Posterior vena cava (tissue), 2 donors: ENCODE measurements around the gene EMC8. TPM values are rescaled to one million over a fixed set of nuclear protein-coding genes. Genes with fewer than 3 reads are reported as not detected.

Experiments
- DNase-seq: peaks from one replicate; pipeline ENCODE4 v3.0.0-alpha.2; 2020; ENCODE audit warnings: low spot score
- intact Hi-C, 2 donors: fragments of 100-400 bp; cut with DNase I; formaldehyde crosslinking; loops; one replicate each; pipeline versions ENCODE4 v1.14.1 to v1.14.2; 2022 to 2023
- total RNA-seq, 2 donors: library from RNA; stranded (reverse); fragmentation: NEBNext Ultra II Directional; extraction: Animal tissue kit (Norgen Biotek cat#: 25700); gene quantifications; one replicate each; pipeline ENCODE4 v1.2.1, GENCODE V29; 2021
- donor health status: DM: yes; HTN: yes; CAD: no.
- donor health status: DM: yes; HTN: yes; CAD: no.

The EMC8 gene
- total RNA-seq, 2 donors from 2014 or later, result 17.4 to 19.4 TPM

DNA sequence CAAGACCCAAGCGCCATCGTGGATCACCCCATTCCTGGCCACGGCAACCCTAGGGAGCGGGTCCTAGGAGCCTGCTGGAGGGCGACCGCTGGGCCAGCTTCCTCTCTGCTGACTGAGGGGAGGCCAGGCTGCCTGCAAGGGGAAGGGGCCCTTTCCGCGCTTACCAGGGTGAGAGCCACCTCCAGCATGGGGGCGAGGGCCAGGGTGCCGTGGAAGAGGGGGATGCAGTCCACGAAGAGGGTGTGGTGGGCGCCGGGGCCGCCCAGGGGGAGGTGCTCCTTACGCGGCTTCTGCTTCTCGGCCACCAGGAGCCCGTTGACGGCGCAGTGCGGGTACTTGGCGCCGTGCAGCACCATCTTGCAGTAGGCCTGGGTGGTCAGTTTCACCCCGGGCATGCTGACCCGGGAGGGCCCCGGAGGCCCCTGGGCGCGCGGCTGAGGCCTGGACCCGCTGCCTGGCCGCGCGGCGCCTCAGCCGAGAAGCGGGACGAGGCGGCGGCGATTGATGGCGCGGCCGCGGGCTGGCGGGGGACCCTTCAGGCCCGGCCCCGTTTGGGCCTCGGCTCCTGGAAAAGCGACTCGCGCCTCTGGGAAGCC lies 345 bp downstream of the EMC8 start:
- intact Hi-C loops, result no loop called here
- no peak for DNase-seq

DNA sequence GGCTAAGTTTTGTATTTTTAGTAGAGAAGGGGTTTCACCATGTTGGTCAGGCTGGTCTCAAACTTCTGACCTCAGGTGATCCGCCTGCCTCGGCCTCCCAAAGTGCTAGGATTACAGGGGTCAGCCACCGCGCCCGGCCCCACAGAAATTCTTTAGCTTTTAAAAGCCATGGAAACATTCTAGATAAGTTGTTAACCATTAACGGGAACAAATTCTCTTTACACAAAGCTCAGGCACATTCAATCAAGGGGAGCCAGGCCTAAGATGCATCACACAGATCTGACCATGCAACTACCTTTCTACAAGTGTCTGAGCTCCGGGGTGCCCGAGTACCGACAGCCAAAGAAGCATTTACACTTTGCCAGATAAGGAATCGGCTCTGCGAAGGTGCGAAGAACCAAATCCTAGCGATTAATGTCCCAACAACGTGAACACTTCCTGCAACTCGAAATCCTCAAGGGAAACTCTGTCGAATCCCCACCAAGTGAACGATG lies 1.0 kb downstream of the EMC8 start:
- no peak for DNase-seq
- intact Hi-C loops, result no loop called here

GRCh38 chr16:85796599-85796998 lies 2.7 kb downstream of the EMC8 start:
- intact Hi-C loops, result no loop called here
- no peak for DNase-seq

DNA sequence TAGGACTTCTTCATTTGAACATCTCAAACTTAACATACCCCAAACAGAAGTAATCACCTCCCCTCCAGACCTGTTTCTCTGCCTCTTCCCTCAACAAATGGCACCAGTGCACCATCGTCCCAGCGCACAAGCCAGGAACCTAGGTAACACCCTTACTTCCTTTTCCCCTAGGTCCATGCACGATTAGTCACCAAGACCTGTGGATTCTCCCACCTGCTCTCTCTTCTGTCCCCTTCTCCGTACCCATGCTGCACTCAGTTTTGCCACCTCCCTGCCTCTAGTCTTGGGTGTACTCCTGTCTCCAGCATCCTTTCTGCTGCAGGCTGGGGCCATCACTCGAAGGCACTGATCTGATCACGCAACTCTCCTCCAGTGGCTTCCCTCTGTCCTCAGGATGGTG lies 3.2 kb downstream of the EMC8 start:
- no peak for DNase-seq
- intact Hi-C loops, result no loop called here

DNA sequence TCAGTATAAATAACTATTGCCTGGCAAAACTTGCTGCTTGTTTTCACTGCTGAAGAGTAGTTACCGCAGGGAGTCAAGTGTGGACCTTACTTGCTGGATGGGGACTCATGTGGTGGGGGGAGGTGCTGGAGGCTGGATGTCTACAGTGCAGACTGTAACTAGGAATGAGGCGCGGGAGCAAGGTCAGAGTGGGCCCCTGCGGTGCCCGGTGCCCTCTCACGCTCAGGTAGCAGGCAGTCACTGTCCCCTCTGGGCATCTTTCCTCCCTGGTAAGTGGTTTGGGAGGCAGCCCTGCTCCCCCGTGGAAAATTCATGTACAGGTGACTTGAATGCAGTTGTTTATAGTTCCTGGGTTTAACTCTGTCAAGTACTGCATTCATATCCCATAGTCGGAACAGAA lies 4.6 kb downstream of the EMC8 start:
- intact Hi-C loops, result no loop called here
- no peak for DNase-seq

- DNase-seq, result no peak
- intact Hi-C loops, result no loop called here
Measured at GRCh38 chr16:85793662-85794298, 5.6 kb downstream of the EMC8 start.

GRCh38 chr16:85789773-85790172 lies 9.6 kb downstream of the EMC8 start:
- no peak for DNase-seq
- intact Hi-C loops, result no loop called here

- intact Hi-C loops, result no loop called here
- DNase-seq, result no peak
Measured at GRCh38 chr16:85788819-85789218, 10.5 kb downstream of the EMC8 start.

- no peak for DNase-seq
- intact Hi-C loops, result no loop called here
Measured at GRCh38 chr16:85785927-85786326, 13.4 kb downstream of the EMC8 start.

DNA sequence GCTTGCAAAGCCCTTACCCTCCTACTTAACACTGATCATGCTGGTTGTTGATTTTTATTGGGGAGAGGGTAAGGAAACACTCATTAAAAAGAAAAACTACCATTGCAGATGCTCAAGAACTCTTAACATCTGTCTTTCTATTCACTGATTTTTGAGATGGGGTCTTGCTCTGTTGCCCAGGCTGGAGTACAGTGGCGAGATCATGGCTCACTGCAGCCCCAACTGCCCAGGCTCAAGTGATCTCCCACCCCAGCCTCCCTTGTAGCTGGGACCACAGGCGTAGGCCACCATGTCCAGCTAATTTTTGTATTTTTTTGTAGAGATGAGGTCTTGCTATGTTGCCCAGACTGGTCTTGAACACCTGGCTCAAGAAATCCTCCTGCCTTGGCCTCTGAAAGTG lies 14.5 kb downstream of the EMC8 start:
- DNase-seq, result no peak
- intact Hi-C loops, result no loop called here

DNA sequence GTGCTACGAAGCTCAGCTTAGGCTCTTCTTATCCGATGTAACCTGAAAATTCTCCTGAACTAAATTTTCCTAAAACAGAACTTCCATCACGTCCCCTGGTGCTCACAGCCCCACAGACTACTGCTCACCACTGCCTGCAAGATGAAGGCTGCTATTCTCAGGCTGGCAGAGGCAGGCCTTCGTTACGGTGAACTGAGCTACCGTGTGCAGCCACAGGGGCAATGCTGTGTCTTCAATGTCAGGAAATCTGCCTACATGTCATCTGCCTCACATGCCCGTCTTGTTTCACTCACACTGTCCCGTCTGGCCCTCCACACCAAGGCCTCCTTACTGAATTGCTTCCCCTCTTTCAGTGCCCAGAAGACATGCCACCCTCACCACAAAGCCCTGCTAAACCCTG lies 15.9 kb downstream of the EMC8 start:
- intact Hi-C loops, result no loop called here

GRCh38 chr16:85782451-85782850 lies 16.9 kb downstream of the EMC8 start:
- intact Hi-C loops, result no loop called here
- DNase-seq, result no peak

More for the DNA sequence above, 15.9 kb downstream of the EMC8 start:
- DNase-seq, result no peak

DNA sequence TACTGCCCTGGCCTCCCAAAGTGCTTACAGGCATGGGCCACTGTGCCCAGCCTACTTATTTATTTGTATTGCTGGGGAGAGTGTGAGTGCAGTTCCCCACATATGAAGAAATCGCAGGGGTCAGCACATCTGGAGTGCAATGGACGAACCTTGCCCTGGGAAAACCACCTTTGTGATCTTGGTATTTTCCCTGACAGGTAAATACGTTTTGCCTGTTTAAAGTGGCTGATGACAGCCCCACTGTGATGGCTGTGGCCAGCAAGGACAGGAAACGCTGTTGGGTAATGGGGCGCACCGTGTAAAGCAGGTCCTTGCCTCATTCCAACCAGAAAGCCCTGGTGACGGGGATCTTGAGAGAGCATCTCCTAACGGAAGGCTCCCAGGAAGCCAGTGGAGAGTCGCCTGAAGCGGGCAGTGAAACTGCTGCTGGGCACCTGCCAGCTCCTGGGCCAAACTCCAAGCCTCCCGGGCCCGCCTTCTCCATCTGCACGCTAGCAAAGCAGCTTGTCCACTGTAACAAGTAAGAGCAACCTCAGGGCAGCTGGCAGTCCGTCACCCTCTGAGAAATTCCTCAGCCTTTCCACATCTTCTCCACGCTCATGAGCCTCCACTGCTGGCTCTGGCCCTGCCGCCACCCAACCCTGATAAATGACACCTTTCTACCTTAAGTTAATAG lies 17.5 kb downstream of the EMC8 start:
- intact Hi-C loops, result no loop called here
- DNase-seq, result no peak

DNA sequence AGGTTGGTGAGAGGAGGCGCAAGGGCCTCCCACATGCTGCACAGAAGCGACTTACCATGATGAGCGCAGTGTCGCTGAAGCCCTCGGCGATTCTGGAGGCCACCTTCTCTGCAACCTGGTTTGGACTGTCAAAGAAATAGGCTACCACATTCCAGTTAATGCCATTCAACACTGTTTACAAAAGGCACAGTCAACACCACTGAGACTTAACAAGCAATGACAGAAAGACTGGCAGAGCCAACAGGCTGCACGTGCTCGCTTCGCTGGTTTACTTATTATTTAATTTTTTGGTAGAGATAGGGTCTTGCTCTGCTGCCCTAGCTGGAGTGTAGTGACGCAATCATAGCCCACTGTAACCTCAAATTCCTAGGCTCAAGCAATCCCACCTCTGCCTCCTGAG lies 18.2 kb downstream of the EMC8 start:
- intact Hi-C loops, result no loop called here
- no peak for DNase-seq

DNA sequence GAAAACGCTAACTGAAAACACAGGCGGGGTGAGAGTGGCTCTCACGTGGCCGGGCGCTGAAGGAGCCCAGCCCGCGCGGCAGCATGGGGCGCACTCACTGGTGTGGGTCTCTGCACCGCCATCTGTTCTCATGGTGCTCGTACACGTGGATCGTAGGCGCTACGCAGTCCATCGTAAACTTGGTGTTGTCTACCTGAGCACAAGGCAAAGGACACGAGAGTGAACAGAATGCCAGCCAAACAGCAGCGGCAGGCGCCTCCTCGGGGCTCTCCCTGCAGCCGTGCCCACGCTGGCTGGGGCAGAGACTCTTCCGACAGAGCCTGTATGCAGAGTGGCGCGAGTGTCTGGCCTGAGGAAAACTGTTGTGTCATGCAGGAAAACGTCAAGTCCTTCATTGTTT lies 19.1 kb downstream of the EMC8 start:
- DNase-seq, result no peak
- intact Hi-C loops, result no loop called here

- intact Hi-C loops, result no loop called here
- DNase-seq, result no peak
Measured at GRCh38 chr16:85778873-85779272, 20.5 kb downstream of the EMC8 start.

DNA sequence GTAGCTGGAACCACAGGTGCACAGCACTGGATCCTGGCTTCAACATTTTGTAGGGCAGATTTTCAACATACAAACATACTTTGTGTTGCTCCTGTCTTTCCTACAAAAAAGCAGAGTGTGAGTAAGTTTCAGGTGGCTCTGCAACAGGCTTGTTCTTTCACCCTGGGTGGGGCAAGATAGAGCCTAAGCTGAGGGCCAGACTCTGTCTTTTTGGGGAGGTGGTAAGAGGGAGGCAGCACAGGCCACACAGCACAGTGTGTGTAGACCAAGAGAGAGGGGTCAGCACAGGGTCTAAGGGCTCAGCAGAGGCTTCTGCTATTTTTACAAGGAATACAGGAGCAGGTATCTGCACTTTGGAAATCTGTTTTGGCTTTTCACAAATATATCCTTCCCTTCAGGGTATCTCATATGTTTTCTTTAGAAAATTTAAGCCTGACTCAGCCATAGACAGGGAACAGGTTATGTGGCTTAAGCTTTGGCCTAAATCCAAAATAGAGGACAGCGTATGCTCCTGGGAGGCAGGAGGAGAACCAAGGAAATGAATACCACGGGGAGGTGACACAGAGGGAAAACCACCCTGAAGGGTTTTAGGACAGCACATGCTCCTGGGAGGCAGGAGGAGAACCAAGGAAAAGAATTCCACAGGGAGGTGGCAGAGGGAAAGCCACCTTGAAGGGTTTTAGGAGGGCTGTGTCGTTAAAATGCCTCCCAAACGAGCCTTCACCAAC lies 21.6 kb downstream of the EMC8 start:
- DNase-seq, result no peak
- intact Hi-C loops, result no loop called here

- DNase-seq, result no peak
- intact Hi-C loops, result no loop called here
Measured at GRCh38 chr16:85774811-85775210, 24.5 kb downstream of the EMC8 start.

DNA sequence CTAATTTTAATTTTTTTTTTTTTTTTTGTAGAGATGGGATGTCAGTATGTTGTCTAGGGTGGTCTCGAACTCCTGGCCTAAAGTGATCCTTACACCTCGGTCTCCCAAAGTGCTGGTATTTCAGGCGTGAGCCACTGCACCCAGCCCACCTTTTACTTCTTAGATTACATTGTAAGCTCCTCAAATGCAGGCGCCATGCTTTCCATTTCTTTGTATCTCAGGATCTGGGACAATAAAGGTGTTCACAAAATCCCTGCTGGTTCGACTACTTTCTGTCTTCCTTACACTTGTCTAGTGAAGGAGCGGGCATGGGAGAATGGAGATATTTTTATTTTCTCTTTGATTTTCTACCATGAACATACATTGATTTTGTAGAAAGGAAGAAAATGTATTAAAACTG lies 25.2 kb downstream of the EMC8 start:
- no peak for DNase-seq
- intact Hi-C loops, result no loop called here

DNA sequence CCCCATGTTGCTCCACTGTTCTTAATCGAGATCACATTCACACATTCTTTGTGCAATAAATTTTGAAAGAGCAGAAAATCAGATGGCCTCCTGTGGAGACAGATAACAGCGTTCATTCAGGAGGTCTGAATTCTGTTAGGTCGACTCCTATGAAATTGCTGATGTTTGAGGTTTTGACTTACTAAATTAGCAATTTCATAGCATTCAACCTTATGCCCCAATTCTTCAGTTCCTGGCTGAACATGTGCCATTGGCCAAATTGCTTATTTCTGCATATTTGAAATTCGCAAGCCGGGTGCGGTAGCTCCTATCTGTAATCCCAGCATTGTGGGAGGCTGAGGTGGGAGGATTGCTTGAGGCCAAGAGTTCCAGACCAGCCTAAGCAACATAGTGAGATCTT lies 26.3 kb downstream of the EMC8 start:
- no peak for DNase-seq
- intact Hi-C loops, result no loop called here
